Measurements from ENCODE around the gene BLOC1S1.

Gene BLOC1S1

DNA sequence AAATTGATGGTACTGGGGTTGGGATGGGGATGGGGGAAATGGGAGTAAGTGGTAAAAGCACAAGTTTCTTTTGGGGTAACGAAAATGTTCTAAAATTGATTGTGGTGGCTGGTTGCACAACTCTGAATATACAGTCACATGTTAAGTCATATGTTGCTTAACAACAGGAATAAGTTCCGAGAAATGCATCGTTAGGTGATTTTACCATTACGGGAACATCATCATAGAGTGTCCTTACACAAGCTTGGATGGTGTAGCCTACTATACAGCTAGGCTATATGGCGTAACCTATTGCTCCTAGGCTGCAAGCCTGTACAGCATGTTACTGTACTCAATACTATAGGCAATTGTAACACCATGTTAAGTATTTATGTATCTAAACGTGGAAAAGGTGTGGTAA, 39.1 kb upstream of the BLOC1S1 start:
- no peak overlapping the region for H3K4me3 ChIP-seq (ENCODE audit: low read depth, low read length)
- DNase-seq (ENCODE audit: low read depth), result no peak
- TF ChIP-seq, protein P1, sequence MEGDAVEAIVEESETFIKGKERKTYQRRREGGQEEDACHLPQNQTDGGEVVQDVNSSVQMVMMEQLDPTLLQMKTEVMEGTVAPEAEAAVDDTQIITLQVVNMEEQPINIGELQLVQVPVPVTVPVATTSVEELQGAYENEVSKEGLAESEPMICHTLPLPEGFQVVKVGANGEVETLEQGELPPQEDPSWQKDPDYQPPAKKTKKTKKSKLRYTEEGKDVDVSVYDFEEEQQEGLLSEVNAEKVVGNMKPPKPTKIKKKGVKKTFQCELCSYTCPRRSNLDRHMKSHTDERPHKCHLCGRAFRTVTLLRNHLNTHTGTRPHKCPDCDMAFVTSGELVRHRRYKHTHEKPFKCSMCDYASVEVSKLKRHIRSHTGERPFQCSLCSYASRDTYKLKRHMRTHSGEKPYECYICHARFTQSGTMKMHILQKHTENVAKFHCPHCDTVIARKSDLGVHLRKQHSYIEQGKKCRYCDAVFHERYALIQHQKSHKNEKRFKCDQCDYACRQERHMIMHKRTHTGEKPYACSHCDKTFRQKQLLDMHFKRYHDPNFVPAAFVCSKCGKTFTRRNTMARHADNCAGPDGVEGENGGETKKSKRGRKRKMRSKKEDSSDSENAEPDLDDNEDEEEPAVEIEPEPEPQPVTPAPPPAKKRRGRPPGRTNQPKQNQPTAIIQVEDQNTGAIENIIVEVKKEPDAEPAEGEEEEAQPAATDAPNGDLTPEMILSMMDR (IDR thresholded peaks at IDR 0.05; ENCODE audit: insufficient read depth, low read depth, low read length, missing control alignments), result no peak

DNA sequence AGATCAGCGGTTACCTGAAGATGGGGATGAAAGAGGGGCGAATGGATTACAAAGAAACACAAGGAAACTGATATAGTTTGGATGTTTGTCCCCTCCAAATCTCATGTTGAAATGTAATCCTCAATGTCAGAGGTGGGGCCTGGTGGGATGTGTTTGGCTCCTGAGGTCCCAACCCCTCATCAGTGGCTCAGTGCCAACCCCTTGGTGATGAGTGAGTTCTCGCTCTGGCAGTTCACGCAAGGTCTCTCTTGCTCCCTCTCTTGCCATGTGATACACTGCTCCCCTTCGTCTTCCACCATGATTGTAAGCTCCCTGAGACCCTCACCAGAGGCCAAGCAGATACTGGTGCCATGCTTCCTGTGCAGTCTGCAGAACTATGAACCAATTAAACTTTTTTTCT, 36.2 kb upstream of the BLOC1S1 start:
- TF ChIP-seq, protein P1 (IDR thresholded peaks at IDR 0.05; ENCODE audit: insufficient read depth, low read depth, low read length, missing control alignments), result no peak
- no peak overlapping the region for H3K4me3 ChIP-seq (ENCODE audit: low read depth, low read length)
- no peak for DNase-seq (ENCODE audit: low read depth)

DNA sequence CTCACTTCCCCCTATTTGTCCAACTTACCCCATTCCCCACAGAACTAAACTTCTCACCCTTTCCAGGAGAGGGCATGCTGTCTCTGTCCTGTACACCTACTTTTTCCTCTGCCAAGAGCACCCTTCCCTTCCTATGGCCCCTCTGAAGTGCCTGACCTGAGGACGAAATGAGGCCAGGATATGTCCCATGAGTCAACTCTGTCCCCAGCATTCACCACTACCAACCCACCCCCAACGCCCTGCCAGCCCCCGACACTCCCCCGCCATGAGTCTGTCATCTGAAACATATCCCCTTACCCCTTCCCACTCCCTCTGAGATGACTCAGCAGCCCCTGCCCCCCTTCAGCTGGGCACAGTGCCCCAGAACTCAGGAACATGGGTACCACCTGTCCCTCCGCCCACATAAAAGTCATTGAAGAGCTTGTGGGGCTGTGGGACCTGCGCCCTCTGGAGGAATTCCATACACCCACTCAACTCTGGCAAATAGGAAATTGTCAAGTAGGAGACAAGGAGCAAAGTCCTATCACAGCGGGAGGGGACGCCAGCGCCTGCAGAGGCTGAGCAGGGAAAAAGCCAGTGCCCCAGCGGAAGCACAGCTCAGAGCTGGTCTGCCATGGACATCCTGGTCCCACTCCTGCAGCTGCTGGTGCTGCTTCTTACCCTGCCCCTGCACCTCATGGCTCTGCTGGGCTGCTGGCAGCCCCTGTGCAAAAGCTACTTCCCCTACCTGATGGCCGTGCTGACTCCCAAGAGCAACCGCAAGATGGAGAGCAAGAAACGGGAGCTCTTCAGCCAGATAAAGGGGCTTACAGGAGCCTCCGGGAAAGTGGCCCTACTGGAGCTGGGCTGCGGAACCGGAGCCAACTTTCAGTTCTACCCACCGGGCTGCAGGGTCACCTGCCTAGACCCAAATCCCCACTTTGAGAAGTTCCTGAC, 34.4 kb upstream of the BLOC1S1 start:
- no peak overlapping the region for H3K4me3 ChIP-seq (ENCODE audit: low read depth, low read length)
- TF ChIP-seq, protein P1 (IDR thresholded peaks at IDR 0.05; ENCODE audit: insufficient read depth, low read depth, low read length, missing control alignments), result no peak

DNA sequence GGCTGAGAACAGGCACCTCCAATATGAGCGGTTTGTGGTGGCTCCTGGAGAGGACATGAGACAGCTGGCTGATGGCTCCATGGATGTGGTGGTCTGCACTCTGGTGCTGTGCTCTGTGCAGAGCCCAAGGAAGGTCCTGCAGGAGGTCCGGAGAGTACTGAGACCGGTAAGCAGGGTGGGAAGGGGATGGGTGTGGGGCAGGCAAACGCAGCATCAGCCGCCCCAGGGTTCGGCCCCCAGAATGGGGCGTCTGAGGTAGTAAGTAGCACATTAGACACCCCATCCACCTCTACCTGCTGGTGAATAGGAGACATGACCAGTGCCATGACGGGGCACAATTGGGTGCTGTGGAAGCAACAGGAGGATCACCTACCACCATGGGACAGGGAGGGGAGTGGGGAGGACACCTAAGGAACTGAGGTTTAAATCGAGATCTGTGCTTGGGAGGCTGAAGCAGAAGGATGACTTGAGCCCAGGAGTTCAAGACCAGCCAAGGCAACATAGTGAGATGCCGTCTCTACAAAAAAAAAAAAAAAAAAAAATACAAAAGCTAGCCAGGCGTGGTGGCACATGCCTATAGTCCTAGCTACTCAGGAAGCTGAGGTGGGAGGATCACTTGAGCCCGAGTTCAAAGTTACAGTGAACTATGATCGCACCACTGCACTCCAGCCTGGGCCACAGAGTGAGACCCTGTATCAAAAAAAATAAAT, 33.6 kb upstream of the BLOC1S1 start:
- TF ChIP-seq, protein P1 (IDR thresholded peaks at IDR 0.05; ENCODE audit: insufficient read depth, low read depth, low read length, missing control alignments), result no peak
- H3K4me3 ChIP-seq (ENCODE audit: low read depth, low read length), result no peak overlapping the region
- no peak for DNase-seq (ENCODE audit: low read depth)

More for the DNA sequence above, 34.4 kb upstream of the BLOC1S1 start:
- no peak for DNase-seq (ENCODE audit: low read depth)

DNA sequence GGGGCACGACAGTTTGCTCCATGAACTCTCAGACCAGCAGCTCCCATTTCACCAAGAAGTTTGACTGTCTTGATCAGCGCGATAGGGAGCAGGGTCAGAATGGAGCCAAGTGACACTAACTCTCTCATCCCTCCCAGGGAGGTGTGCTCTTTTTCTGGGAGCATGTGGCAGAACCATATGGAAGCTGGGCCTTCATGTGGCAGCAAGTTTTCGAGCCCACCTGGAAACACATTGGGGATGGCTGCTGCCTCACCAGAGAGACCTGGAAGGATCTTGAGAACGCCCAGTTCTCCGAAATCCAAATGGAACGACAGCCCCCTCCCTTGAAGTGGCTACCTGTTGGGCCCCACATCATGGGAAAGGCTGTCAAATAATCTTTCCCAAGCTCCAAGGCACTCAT, 32.2 kb upstream of the BLOC1S1 start:
- no peak for DNase-seq (ENCODE audit: low read depth)
- no peak overlapping the region for H3K4me3 ChIP-seq (ENCODE audit: low read depth, low read length)
- TF ChIP-seq, protein P1 (IDR thresholded peaks at IDR 0.05; ENCODE audit: insufficient read depth, low read depth, low read length, missing control alignments), result no peak

DNA sequence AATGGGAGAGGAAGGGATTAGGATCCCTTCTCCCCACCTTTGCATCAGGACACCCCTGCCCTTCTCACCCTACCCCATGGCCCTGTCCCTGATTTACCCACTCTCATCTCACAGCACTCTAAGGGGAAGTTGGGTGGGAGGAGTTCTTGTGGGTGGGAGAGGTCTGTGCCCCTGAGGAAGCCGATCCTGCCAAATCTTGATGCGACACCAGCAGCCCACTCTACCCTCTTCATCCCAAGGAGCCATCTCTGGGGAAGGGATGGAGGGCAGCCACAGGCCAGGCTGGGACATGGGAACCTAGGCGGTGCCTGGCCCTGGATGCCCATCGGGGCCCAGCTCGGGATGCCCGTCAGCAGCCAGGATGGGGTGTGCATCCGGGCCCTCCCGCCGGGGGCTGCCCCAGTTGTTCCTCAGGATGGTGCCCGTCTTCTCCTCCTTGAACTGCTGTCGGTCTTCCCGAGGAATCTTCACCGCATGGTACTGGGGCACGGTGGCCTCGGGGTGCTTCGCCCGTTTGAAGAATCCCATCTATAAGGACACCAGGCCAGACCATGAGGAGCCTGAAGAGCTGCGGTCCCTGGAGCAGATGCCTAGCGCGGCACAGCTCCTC, 31.0 kb upstream of the BLOC1S1 start:
- TF ChIP-seq, protein P1 (IDR thresholded peaks at IDR 0.05; ENCODE audit: insufficient read depth, low read depth, low read length, missing control alignments), result no peak
- H3K4me3 ChIP-seq (ENCODE audit: low read depth, low read length), result no peak overlapping the region
- no peak for DNase-seq (ENCODE audit: low read depth)
